ENCODE results near the gene C1RL. TPM values are rescaled to one million over a fixed set of nuclear protein-coding genes. Genes with fewer than 3 reads are reported as not detected.

The C1RL gene
- 10.6 TPM for total RNA-seq

- Histone ChIP-seq H3K4me3 (ENCODE audit: low read length) (peak within 1 kb of the TSS; percentile 62), H3K27me3 (ENCODE audit: insufficient read depth, low read length) (no peaks in the 10 kb centered on the region), H3K4me1 (ENCODE audit: insufficient read depth, low read length) (peaks cover 30% of the 10 kb centered on the region), H3K9me3 (ENCODE audit: low read depth, low read length) (peaks cover 9% of the 10 kb centered on the region)
Measured at GRCh38 chr12:7108796-7109571, at the start of gene C1RL. Gene C1RL (minus strand): TSS chr12:7109214. CDS start chr12:7109180, 34 bp downstream.

GRCh38 chr12:7157391-7157790 is 48.4 kb upstream of the C1RL start:
- H3K4me3 ChIP-seq (ENCODE audit: low read length), result no peak overlapping the region
- H3K9me3 ChIP-seq (ENCODE audit: low read depth, low read length), result no peaks in the 10 kb centered on the region
- no peaks in the 10 kb centered on the region for H3K4me1 ChIP-seq (ENCODE audit: insufficient read depth, low read length)
- no peaks in the 10 kb centered on the region for H3K27me3 ChIP-seq (ENCODE audit: insufficient read depth, low read length)

- Histone ChIP-seq H3K9me3 (ENCODE audit: low read depth, low read length) (no peaks in the 10 kb centered on the region), H3K4me1 (ENCODE audit: insufficient read depth, low read length) (no peaks in the 10 kb centered on the region), H3K27me3 (ENCODE audit: insufficient read depth, low read length) (no peaks in the 10 kb centered on the region), H3K4me3 (ENCODE audit: low read length) (no peak overlapping the region)
Measured at GRCh38 chr12:7156259-7157197, 47.5 kb upstream of the C1RL start.

- Histone ChIP-seq H3K27me3 (ENCODE audit: insufficient read depth, low read length) (no peaks in the 10 kb centered on the region), H3K4me3 (ENCODE audit: low read length) (no peak overlapping the region), H3K9me3 (ENCODE audit: low read depth, low read length) (no peaks in the 10 kb centered on the region), H3K4me1 (ENCODE audit: insufficient read depth, low read length) (no peaks in the 10 kb centered on the region)
Measured at GRCh38 chr12:7155471-7156034, 46.5 kb upstream of the C1RL start.

GRCh38 chr12:7154901-7155470 is 46.0 kb upstream of the C1RL start:
- H3K4me1 ChIP-seq (ENCODE audit: insufficient read depth, low read length), result no peaks in the 10 kb centered on the region
- H3K4me3 ChIP-seq (ENCODE audit: low read length), result no peak overlapping the region
- H3K27me3 ChIP-seq (ENCODE audit: insufficient read depth, low read length), result no peaks in the 10 kb centered on the region
- H3K9me3 ChIP-seq (ENCODE audit: low read depth, low read length), result no peaks in the 10 kb centered on the region

GRCh38 chr12:7154042-7154441 is 45.0 kb upstream of the C1RL start:
- H3K9me3 ChIP-seq (ENCODE audit: low read depth, low read length), result no peaks in the 10 kb centered on the region
- H3K27me3 ChIP-seq (ENCODE audit: insufficient read depth, low read length), result no peaks in the 10 kb centered on the region
- H3K4me1 ChIP-seq (ENCODE audit: insufficient read depth, low read length), result no peaks in the 10 kb centered on the region
- no peak overlapping the region for H3K4me3 ChIP-seq (ENCODE audit: low read length)

GRCh38 chr12:7152818-7153217 is 43.8 kb upstream of the C1RL start:
- no peaks in the 10 kb centered on the region for H3K9me3 ChIP-seq (ENCODE audit: low read depth, low read length)
- H3K27me3 ChIP-seq (ENCODE audit: insufficient read depth, low read length), result no peaks in the 10 kb centered on the region
- no peaks in the 10 kb centered on the region for H3K4me1 ChIP-seq (ENCODE audit: insufficient read depth, low read length)
- no peak overlapping the region for H3K4me3 ChIP-seq (ENCODE audit: low read length)

- H3K27me3 ChIP-seq (ENCODE audit: insufficient read depth, low read length), result no peaks in the 10 kb centered on the region
- H3K9me3 ChIP-seq (ENCODE audit: low read depth, low read length), result no peaks in the 10 kb centered on the region
- no peaks in the 10 kb centered on the region for H3K4me1 ChIP-seq (ENCODE audit: insufficient read depth, low read length)
- H3K4me3 ChIP-seq (ENCODE audit: low read length), result no peak overlapping the region
Measured at GRCh38 chr12:7151532-7151931, 42.5 kb upstream of the C1RL start.

- Histone ChIP-seq H3K27me3 (ENCODE audit: insufficient read depth, low read length) (no peaks in the 10 kb centered on the region), H3K4me1 (ENCODE audit: insufficient read depth, low read length) (no peaks in the 10 kb centered on the region), H3K9me3 (ENCODE audit: low read depth, low read length) (no peaks in the 10 kb centered on the region), H3K4me3 (ENCODE audit: low read length) (no peak overlapping the region)
Measured at GRCh38 chr12:7150841-7151240, 41.8 kb upstream of the C1RL start.

- Histone ChIP-seq H3K4me1 (ENCODE audit: insufficient read depth, low read length) (no peaks in the 10 kb centered on the region), H3K27me3 (ENCODE audit: insufficient read depth, low read length) (no peaks in the 10 kb centered on the region), H3K9me3 (ENCODE audit: low read depth, low read length) (no peaks in the 10 kb centered on the region), H3K4me3 (ENCODE audit: low read length) (no peak overlapping the region)
Measured at GRCh38 chr12:7150356-7150755, 41.3 kb upstream of the C1RL start.

GRCh38 chr12:7146906-7147305 is 37.9 kb upstream of the C1RL start:
- Histone ChIP-seq H3K4me1 (ENCODE audit: insufficient read depth, low read length) (no peaks in the 10 kb centered on the region), H3K27me3 (ENCODE audit: insufficient read depth, low read length) (no peaks in the 10 kb centered on the region), H3K9me3 (ENCODE audit: low read depth, low read length) (no peaks in the 10 kb centered on the region), H3K4me3 (ENCODE audit: low read length) (no peak overlapping the region)

GRCh38 chr12:7146228-7146627 is 37.2 kb upstream of the C1RL start:
- H3K9me3 ChIP-seq (ENCODE audit: low read depth, low read length), result no peaks in the 10 kb centered on the region

GRCh38 chr12:7145671-7146070 is 36.7 kb upstream of the C1RL start:
- Histone ChIP-seq H3K9me3 (ENCODE audit: low read depth, low read length) (no peaks in the 10 kb centered on the region), H3K4me1 (ENCODE audit: insufficient read depth, low read length) (no peaks in the 10 kb centered on the region), H3K4me3 (ENCODE audit: low read length) (no peak overlapping the region), H3K27me3 (ENCODE audit: insufficient read depth, low read length) (no peaks in the 10 kb centered on the region)

More at GRCh38 chr12:7146228-7146627, 37.2 kb upstream of the C1RL start:
- no peaks in the 10 kb centered on the region for H3K27me3 ChIP-seq (ENCODE audit: insufficient read depth, low read length)
- no peaks in the 10 kb centered on the region for H3K4me1 ChIP-seq (ENCODE audit: insufficient read depth, low read length)
- no peak overlapping the region for H3K4me3 ChIP-seq (ENCODE audit: low read length)

- Histone ChIP-seq H3K27me3 (ENCODE audit: insufficient read depth, low read length) (no peaks in the 10 kb centered on the region), H3K9me3 (ENCODE audit: low read depth, low read length) (no peaks in the 10 kb centered on the region), H3K4me3 (ENCODE audit: low read length) (no peak overlapping the region), H3K4me1 (ENCODE audit: insufficient read depth, low read length) (no peaks in the 10 kb centered on the region)
Measured at GRCh38 chr12:7144414-7145120, 35.6 kb upstream of the C1RL start.

Measured in mononuclear cell (primary cell).